ENCODE data around the gene CSAD.

DNA sequence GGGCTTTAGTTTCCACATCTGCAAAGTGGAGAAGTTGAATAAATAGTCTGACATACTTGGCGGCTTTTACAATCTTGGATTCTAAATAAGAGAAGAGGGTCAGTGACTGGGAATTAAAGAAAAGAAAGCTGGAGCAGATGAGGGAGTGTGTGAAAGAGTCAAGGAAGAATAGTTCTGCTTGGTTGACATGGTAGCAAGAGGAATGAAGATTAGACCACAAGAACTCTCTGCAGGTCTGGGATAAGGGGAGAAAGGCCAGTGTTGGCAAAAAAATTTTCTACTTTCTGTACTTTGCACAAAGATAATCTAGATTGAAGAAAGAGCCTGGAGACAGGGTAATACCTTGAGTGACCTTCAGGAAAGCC lies 20.4 kb upstream of the CSAD start:
- TF ChIP-seq, protein P1, sequence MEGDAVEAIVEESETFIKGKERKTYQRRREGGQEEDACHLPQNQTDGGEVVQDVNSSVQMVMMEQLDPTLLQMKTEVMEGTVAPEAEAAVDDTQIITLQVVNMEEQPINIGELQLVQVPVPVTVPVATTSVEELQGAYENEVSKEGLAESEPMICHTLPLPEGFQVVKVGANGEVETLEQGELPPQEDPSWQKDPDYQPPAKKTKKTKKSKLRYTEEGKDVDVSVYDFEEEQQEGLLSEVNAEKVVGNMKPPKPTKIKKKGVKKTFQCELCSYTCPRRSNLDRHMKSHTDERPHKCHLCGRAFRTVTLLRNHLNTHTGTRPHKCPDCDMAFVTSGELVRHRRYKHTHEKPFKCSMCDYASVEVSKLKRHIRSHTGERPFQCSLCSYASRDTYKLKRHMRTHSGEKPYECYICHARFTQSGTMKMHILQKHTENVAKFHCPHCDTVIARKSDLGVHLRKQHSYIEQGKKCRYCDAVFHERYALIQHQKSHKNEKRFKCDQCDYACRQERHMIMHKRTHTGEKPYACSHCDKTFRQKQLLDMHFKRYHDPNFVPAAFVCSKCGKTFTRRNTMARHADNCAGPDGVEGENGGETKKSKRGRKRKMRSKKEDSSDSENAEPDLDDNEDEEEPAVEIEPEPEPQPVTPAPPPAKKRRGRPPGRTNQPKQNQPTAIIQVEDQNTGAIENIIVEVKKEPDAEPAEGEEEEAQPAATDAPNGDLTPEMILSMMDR (IDR thresholded peaks at IDR 0.05; ENCODE audit: low read length): no peak
- TF ChIP-seq EZH2 (optimal IDR thresholded peaks at IDR 0.05; ENCODE audit: low read depth, low read length): no peak

Data from MM.1S (cell line).